Stimulated activated CD8-positive, alpha-beta memory T cell treated with anti-CD3 and anti-CD28 coated beads, Interleukin-15, amount 100 ng/mL, for 48 hours (primary cell): ENCODE results near the gene RFX8.

ENCODE experiments used
- DNase-seq, 2 donors: peaks; one replicate each; pipeline ENCODE4 v3.0.0-alpha.2; 2020; ENCODE audit warnings: low read depth in 2 of 2

The RFX8 gene

DNA sequence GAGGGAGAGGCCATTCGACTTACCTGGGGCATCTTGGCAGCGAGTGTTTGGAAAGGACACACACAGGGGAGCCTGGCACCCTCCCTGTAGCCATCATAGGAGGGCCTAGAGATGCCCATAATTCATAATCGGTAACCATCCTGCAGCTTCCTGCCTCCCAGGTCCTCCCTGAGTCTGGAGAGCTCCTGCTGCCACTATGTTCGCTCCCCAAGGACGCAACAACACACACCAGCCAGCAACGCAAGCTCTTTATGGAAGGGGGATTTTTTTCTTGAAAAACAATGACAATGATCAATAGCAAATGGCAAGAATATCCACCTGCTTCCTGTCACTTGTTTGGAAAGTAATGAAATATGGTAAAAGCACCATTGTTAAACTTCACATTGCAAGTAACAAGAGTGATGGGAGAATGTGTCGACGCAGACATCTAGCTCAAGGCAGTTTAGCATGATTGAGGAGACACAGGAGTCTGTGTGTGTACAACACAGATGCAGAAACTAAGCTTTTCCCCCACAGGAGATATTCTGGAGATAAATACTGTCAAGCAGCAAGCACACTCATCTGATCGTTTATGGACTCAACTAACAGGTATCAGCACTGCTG lies 62.7 kb downstream of the RFX8 start:
- DNase-seq, result no peak

DNA sequence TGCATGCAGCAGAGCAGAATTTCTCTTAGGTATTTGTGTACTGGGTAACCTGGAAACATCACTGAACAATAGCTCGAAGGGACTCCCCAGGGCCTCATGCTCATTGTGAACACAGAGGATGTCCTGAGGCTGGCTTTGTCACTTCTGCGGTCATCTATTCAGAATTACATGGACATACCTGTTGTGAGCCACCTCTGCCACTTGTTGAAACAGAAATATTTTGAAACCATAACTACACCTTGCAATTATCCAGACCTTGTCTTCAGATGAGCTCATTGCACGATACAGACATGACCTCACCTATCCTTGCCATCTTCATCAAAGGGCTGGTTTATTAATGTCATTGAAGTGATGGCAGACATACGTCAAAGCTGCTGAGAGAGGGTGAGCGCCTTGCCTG lies 64.2 kb downstream of the RFX8 start:
- no peak for DNase-seq

DNA sequence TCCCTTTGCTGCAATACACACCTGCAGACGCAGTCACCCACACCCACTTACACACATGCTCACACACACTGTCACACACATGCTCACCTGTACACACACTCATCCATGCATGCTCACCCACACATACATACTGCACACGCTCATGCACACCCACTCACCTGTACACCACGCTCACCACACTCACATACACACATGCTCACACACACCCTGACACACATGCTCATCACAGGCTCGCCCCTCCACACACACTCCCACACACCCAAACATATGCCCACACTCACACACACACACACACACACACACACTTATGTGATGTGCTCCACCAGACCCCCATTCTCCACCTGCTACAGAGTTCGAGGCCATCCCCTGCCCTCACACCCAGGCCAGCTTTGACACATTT lies 64.8 kb downstream of the RFX8 start:
- DNase-seq, result no peak

DNA sequence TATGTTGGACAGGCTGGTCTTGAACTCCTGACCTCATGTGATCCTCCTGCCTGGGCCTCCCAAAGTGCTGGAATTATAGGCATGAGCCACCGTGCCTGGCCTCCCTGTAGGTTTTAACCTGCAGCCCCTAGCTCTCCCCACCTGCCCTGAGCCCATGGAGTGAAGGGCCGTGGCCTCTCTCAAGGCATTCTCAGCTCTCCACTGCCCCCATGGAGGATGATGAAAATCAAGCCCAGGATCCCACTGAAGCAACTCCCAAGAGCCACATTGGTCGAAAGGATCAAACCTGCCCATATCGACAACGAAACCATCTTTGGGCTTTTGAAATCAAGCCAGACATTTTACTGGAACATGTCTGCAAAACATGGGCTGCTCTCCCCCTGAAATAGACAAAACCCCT lies 65.2 kb downstream of the RFX8 start:
- DNase-seq, result no peak

DNA sequence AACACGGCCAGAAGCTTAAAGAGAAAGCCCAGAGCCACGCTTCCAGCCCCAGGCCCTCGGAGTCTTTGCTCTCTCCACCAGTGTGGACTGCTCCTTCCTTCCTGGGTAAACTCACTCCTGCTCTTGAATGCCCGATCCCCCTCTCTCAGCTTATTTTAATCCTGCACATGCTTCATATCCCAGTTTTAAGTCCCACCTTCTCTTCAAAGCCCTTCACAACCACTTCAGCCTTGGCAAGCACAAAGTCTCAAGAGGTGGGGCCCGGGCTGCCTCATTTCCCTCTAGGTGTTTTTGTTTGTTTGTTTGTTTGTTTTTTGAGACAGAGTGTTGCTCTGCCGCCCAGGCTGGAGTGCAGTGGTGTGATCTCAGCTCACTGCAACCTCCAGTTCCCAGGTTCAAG lies 66.0 kb downstream of the RFX8 start:
- DNase-seq, result no peak

DNA sequence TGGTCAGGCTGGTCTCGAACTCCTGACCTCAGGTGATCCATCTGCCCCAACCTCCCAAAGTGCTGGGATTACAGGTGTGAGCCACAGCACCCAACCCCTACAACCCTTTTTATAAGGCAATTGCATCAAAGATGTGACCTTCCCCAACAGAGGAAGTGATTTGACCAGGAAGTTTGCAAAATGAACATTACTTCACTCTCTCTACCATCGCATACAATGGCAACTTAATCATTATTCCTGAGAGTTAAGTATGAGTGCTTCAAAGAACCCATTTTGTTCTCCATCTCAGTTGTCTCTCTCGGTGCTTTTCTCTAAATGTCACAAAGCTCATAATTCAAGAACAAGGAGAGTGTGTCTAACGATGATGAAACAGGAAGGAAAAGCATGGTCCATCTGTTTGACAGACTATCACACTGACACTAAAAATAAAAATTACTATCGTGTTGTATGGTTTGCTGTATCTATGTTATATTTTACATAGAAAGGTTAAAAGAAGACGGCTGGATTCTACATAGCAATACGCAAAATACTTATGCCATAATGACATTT lies 69.5 kb downstream of the RFX8 start:
- no peak for DNase-seq

DNA sequence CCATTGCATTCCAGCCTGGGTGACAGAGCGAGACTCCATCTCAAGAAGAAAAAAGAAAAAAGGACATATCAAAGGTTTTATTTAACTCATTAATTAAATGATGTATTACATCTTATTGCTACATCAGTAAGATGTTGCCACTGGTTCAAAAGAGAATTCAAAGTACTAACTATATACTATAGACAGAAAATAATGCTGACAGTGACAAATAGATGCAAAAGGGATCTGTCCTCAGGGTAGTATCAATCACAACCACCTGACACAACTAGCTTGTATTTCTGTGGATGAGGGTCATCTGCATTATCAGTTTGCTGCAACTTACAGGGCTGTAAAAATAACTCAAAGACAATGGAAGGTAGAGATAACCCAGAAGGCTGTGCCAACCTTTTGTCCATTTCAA lies 71.2 kb downstream of the RFX8 start:
- DNase-seq, result no peak

DNA sequence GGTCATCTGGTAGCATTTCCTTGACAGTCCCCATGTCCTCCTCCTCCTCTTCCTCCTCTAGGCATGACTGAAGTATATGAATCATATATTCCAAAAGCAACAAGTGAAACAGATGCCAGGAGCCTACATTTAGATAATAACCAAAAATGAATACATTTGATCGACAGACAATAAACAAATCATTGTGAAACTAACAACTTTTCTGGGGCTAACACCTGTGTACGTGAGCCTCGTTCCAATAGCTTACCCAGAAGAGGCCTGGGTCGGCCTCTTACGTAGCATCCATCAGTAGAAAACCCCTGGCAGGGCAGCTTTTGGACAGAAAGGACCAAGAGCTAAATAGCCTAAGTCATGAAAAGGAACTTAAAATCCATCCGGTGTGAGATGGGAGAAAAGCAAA lies 72.3 kb downstream of the RFX8 start:
- no peak for DNase-seq

DNA sequence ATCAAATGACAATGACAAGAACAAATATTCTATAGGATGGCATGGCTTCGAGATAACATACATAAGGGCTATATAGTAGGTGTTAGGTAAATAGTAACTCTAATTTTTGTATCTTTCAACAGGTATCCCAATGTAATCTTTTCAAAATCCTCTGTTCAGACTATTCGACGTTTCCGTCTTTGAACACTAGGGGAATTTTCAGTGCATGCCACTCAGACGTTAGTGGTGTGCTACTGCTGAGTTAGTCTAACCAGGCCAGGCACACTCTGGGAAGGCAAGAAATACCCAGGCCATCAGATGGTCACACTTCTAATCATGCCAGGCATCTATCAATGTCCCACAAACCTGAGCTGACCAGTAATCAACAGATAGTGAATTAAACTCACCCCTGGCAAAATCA lies 73.0 kb downstream of the RFX8 start:
- no peak for DNase-seq

DNA sequence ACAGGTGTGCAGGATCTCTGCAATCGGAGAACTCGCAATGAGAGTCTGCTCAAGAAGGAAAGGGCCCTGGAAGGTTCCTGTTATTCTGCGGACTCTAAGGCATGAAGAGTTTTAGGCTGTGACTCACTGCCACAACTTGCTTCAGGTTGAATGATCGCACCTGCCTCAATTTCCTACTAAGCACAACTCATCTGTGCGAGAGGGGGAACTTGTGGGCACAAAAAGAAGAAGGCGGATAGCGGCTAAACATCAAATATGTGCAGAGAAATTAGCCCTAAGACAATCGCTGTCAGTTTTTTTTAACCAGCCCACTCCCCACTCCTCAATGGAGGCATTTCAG lies 73.6 kb downstream of the RFX8 start:
- no peak for DNase-seq

DNA sequence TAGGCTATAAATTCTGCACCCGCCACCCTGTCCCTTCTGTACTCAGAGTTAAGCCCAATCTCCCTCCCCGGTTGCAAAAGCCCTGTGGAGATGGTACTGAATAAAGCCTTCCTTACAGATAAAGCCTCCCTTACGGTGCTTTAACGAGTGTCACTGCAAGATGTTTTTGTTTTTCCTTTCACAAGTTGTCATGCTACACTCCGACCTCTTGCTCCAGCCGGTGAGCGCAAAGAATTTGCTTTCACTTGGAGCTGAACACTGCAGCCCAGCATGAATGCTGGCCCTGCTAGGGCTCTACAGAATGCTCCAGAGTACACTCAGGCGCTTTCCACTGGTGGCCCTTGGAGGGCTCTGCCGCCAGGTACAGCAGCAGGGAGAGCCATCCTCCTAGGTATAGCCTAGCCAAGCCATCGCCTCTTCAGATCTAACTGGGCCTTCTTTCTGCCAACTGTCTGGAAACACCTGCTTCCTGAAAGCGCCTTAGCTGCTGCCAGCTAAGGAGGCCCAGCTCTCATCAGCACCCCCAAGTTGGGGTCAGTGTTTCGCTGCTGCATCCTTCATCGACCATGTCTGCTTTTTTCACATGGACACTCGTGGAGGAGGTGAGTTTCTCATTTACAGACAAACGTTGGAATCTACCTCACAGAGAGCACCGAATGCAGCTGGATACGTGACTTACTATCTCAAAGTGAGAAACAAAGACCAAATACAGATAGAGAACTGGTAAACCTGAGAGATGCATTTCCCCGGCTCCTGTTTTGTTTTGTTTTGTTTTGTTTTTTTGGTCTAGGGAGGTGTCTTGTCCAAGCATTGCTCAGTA lies 74.2 kb downstream of the RFX8 start:
- no peak for DNase-seq

DNA sequence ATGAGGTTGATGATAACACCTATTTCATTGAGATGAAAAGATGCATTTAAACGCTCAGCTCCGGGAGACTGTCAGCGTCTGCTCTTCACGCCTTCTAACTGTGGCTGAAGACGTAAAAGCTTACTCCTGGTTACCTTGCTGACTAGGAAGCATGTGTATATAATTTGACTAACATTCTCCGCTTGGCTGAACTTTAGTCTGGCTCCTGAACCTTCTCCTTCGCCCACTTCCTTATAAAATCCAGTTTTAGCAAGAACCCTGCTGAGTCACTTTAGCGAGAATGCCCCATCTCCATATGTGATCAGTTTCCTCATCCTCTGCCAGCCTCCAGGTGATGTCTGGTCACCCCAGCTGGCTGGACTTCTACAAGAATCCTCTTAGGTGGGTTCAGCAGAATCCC lies 74.9 kb downstream of the RFX8 start:
- DNase-seq, result no peak

DNA sequence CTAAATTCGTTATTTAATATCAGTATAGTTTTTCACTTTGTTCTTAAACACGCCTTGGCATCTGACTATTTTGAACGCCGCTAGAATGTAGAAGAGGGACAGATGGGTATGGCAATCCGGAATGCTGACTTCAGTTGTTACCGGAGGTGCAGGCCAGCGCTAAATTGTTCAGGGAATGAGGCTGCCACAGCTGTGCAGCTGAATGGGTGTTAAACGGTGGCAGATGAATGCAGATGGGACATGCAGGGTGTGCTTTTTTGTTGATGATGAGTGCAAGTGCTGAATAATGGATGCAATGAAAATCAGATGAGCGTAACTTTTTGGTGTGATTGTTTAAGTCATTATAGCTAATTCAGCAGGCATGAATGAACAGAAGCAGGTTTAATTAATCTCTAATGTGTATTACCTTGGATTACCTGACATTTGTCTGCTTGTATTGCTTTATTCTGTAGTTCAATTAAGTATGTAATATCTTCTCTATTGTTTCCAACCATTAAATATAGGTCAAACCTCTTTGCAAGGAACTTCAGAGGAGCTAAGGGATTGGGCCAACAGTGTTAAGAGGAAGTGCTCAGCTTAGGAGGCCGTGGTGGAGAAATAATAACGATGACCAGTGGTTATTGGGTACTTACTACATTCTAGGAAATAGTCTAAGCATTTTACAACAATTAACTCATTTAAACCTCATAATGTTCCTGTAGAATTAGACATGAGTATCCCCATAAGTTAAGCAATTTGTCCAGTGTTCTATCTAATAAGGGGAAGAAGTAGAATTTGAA lies 75.7 kb downstream of the RFX8 start:
- no peak for DNase-seq

DNA sequence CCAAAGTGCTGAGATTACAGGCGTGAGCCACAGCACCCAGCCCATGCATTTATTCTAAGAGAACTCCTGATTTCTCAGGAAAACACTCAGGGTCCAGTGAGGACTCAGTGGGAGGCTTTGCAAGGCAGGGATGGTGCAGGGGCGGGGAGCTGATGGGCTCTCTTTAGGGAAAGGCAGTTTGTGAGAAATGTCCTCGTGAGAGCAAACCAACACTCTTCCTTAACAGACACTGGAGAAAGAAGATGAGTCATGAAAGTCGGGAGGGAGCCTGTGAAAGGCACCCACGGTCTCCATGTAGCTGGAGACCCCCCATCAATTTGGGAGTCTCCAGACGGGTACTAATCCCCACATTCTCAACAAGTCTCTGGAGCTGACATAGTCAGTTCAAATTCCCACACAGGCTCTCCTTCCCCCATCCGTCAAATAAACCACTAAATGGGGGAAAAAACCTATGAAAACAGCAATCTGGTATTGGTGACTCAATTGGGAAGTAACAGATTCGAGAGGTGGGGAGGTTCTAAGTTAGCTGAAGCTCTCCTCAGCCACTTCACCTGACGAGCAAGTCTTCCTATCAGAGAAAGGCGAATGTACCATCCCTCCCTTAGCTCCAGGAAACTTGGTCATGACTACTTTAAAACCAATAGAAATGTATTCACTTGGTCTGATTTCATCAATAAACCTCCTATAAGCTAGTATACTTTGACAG lies 76.6 kb downstream of the RFX8 start:
- no peak for DNase-seq

DNA sequence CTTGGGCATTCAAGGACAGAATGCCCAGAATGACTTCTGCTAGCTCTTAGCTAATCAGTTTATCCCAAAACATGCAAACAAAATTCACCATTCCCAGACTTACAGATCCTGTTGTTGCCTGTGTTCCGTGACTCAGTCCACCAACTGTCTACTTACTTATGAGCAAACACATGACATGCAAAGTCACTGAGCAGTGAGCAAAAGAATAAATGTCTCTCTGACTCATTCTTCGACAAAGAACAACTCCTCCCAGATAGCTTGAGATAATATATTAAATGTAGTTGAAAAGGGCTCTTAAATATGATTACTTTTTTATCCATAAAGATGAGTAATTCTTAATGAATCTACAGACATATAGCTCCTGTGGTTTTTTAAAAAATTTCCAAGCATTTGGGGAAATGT lies 78.6 kb downstream of the RFX8 start:
- DNase-seq, result no peak

DNA sequence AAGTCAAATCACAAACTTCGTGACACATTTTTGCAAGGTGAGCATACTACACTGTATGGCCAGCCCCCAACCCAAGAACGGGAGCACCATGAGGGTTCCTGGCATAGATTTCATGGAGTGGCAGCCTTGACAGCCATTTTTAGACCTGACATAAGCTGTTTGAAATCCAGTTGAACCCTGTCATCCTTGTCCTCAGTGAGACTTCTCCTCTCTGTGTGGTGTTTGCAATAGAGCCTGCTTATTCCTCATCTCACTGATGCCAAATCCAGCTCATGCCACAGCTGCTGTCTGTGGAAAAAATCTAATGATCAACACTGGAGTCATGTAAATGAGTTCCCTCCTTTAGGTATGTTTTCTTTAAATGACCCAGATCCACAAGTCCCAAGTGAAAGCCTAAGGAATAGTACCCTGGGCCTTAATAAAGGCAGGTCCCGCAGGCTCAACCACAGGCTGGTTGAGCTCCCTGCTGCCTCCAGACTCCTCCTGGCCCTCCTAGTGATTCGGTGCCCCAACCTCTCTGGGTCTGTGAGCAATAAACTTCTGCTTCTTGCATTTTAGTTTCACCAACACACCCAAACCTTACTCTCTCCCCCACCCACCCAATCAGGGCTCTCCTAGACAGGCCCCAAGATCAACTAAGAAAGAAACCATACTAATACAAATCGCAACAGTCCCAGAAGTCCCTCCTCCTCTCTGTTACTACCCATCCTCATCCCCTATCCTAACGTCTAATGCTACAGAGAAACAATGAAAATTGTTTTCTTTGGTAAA lies 79.2 kb downstream of the RFX8 start:
- no peak for DNase-seq

DNA sequence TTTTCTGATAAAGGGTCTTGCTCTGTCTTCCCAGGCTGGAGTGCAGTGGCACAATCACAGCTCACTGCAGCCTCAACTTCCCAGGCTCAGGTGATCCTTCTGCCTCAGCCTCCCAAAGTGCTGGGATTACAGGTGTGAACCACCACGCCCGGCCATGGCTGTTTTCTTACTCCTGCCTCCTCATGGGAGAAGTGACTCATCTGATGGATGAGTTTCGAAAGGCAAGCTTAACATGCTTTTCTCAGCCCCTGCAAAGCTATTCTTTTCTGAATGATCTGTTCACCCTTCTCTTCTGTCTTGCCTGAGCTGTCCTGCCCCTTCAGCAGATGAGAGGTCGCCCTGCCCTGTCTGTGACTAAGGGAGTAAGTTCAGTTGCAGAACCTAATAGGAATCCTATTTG lies 86.7 kb downstream of the RFX8 start:
- DNase-seq, result no peak

DNA sequence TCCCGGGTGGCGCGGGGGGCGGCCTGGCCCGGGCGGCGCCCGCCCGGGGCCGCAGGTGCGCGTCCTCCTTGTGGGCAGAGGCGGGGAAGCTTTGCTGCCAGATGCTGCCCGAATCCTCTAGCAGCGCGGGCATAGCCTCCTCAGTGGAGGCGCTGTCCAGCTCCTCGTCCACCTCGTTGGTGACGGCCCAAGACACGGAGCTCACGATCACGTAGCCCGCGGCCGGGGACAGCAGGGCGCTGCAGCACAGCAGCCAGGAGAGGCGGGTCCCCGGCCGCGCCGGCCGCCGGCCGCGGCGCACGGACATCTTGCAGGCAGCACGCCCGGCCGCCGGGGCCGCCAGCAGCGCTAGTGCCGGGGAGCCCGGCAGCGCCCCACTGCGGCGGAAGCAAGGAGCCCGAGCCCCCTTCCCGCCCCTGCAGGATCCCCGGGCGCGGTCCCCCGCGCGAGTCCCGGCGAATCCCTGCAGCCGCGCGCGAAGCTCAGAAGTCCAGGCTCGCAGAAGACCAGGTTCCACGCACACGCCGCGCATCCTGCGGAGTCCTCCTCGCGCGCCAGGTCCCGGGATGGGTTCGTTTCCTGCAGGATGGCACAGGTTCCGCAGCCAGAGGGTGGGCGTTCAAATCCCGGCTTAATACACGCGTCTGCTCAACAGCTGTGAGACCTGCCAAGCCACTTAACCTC lies 87.6 kb downstream of the RFX8 start, which contains the start of gene CREG2:
Gene CREG2, minus strand, starts transcription at position 353 of the 684 bp plus-strand sequence. Its CDS starts 46 bp downstream, at position 307.
- peak; percentile 17 to 43 for DNase-seq

DNA sequence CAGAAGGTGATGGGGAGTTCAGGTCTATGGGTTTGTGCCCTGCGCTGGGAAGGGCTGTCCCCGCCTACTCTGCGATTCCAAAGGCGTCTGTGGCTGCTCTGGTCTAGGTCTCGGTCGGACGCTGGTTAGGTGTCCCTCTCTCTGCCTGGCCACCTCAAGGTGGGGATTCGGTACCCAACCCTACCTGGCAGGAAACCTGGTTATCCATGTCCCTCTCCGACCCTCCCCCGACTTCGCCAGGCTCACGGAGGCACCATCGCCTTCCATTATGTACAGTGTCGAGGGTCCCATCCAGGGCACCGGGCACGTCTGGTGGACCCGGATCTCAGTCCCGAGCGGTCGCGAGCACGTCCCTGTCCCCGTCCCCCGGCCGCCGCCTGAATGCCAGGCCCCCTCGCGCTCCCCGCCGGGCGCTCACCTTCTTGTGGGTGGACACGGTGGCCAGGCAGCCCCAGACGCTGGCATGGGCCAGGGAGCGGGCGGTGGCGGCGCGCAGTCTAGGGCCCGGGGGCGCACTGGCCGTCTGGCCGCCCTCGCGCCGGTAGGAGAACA lies 88.2 kb downstream of the RFX8 start:
- no peak for DNase-seq

DNA sequence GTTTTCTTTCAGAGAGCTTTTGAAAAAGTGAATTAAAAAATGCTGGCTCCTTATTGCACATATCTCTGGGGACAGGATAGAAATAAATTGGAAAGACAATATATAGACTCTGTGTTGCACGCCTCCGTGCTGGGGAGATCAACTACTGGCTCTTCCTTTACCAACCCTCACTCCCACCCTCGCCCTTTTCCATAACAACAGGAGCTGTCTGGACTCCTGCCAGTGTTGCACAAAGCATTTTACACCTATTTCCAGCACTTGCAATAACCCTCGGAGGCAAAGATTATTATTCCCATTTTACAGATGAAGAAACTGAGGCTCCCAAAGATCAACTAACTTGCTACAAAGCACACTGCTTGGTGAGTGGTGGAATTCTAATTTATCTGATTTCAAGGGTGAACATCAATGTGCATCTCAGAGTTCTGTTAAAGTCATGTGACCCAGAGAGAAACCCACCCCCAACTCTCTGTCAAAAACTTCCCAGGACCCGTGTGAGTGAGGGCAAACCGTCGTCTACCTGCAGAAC lies 91.8 kb downstream of the RFX8 start:
- no peak for DNase-seq
